ENCODE data around the gene GALNTL6. TPM values are rescaled to one million over a fixed set of nuclear protein-coding genes. Genes with fewer than 3 reads are reported as not detected.

GALNTL6 gene
- total RNA-seq, 4 donors from 2014 or later: 0.82 to 0.95 TPM; not detected in 2

DNA sequence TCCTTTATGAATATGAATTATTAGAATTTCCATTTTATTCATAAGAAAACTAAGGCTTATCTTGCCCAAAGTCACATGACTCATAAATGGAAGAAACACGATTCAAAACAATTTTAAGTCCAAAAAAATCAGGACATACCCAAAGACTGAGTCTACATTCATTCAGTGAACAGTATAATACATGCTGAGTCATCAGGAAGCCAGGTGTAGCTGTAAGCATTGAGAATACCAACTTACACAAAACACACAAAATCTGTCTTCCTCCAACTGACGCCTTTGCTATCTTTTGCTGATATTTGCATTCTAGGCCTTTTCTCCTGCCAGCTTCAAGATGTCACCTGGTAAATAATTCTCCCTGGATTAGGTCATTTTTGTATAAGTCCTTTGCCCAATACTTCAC is 835.3 kb downstream of the GALNTL6 start:
- intact Hi-C loops (cut with DNase I; ENCODE audit: low total_unique reads): no loop called here
- in situ Hi-C loops (cut with MboI; ENCODE audit: low pct_ligation_motif_present in 1 of 4, low pct_unique_long_range_greater_than_20kb in 1 of 4, low sequenced_read_pairs in 3 of 4): no loop called here
- no peak for DNase-seq
- H3K4me1 ChIP-seq: peaks cover 0 to 16% (median 4%) of the 10 kb centered on the region in 4 donors
- no peaks in the 10 kb centered on the region for H3K36me3 ChIP-seq
- no peak for TF ChIP-seq POLR2AphosphoS5 (IDR thresholded peaks at IDR 0.05)
- TF ChIP-seq POLR2A (IDR thresholded peaks at IDR 0.05): no peak
- TF ChIP-seq, protein P1, sequence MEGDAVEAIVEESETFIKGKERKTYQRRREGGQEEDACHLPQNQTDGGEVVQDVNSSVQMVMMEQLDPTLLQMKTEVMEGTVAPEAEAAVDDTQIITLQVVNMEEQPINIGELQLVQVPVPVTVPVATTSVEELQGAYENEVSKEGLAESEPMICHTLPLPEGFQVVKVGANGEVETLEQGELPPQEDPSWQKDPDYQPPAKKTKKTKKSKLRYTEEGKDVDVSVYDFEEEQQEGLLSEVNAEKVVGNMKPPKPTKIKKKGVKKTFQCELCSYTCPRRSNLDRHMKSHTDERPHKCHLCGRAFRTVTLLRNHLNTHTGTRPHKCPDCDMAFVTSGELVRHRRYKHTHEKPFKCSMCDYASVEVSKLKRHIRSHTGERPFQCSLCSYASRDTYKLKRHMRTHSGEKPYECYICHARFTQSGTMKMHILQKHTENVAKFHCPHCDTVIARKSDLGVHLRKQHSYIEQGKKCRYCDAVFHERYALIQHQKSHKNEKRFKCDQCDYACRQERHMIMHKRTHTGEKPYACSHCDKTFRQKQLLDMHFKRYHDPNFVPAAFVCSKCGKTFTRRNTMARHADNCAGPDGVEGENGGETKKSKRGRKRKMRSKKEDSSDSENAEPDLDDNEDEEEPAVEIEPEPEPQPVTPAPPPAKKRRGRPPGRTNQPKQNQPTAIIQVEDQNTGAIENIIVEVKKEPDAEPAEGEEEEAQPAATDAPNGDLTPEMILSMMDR (IDR thresholded peaks at IDR 0.05): no peak
- no peak for TF ChIP-seq EP300 (IDR thresholded peaks at IDR 0.05; ENCODE audit: low read depth)
- H3K27me3 ChIP-seq: no peaks in the 10 kb centered on the region
- no peak overlapping the region for H3K4me3 ChIP-seq
- H3K9me3 ChIP-seq: no peaks in the 10 kb centered on the region
- WGBS, 2 donors (ENCODE audit: low coverage in 1 of 2): 64 to 67% methylated on average over 1 to 2 of the region's 2 CpGs
- no peak overlapping the region for H3K27ac ChIP-seq

DNA sequence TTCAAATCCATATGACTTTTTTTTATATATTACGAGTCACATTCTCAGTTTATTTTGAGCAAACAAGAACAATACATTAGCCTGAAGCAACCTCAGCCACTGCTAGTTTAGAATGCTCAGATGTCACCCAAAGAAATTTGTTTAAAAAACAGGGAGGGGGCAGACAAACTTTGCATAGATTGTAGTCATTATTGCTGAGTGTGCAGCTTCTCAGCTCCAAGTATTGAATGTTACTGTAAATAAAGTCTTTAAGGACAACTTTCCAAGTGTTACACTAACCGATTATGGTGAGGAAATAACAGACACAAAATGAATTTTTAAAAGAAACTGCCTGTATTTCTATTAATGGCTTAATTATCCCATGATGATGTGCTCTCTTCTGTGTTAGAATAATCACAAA is 835.9 kb downstream of the GALNTL6 start:
- no peak overlapping the region for H3K27ac ChIP-seq
- in situ Hi-C loops (cut with MboI; ENCODE audit: low pct_ligation_motif_present in 1 of 4, low pct_unique_long_range_greater_than_20kb in 1 of 4, low sequenced_read_pairs in 3 of 4): no loop called here
- peaks cover 0 to 16% (median 4%) of the 10 kb centered on the region in 4 donors for H3K4me1 ChIP-seq
- 62 to 73% methylated on average over 2 of the region's 2 CpGs for WGBS, 2 donors (ENCODE audit: low coverage in 1 of 2)
- no peaks in the 10 kb centered on the region for H3K27me3 ChIP-seq
- H3K9me3 ChIP-seq: no peaks in the 10 kb centered on the region
- H3K4me3 ChIP-seq: no peak overlapping the region
- no peaks in the 10 kb centered on the region for H3K36me3 ChIP-seq
- TF ChIP-seq EP300 (IDR thresholded peaks at IDR 0.05; ENCODE audit: low read depth) (no peak), POLR2AphosphoS5 (IDR thresholded peaks at IDR 0.05) (no peak), POLR2A (IDR thresholded peaks at IDR 0.05) (no peak)
- TF ChIP-seq, protein P1 (IDR thresholded peaks at IDR 0.05): no peak
- intact Hi-C loops (cut with DNase I; ENCODE audit: low total_unique reads): no loop called here
- no peak for DNase-seq

DNA sequence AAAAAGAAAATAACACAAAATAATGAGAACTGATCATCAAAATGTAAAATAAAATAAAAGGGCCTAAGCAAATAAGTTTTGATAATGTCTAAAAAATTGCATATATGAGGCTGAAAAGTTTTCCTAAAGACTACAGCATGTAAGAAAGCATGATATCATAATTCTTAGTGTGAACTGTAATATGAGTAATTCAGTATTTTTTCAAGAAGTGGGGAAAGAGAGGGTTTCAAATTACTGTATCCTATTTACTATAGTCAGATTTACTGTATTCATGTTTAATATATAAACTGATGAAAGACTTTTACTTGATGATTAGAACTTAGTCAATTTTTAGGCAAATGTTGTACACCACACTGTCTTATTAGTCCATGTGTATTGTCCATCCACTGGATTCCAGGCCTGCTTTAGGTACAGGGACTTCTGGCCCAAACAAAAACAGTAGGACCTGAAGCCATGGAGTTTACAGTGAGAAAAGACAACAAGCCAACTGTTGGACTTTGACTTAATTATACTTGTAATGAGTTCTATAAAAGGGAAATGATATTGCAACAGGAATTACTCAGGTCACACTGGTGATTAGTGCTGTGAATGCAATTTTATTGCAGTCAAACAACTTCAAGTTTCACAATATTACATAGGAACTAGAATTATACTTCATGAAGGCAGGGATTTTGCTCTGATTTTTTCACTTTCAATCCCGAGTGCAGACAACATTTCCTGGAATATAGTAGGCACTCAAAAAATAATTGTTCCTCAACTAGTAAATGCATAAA is 837.7 kb downstream of the GALNTL6 start:
- Histone ChIP-seq H3K27me3 (no peaks in the 10 kb centered on the region), H3K4me1 (peaks cover 0 to 16% (median 4%) of the 10 kb centered on the region in 4 donors), H3K36me3 (no peaks in the 10 kb centered on the region), H3K4me3 (no peak overlapping the region), H3K27ac (peak overlapping the region; percentile 34 to 62 (median 42)), H3K9me3 (no peaks in the 10 kb centered on the region)
- intact Hi-C loops (cut with DNase I; ENCODE audit: low total_unique reads) (no loop called here), in situ Hi-C loops (cut with MboI; ENCODE audit: low pct_ligation_motif_present in 1 of 4, low pct_unique_long_range_greater_than_20kb in 1 of 4, low sequenced_read_pairs in 3 of 4) (no loop called here)
- no peak for DNase-seq
- TF ChIP-seq, protein P1 (IDR thresholded peaks at IDR 0.05): no peak
- peak in 1 of 3 donors; percentile 33 for TF ChIP-seq POLR2AphosphoS5 (IDR thresholded peaks at IDR 0.05)
- 20 to 43% methylated on average over 1 of the region's 1 CpG for WGBS, 2 donors (ENCODE audit: low coverage in 1 of 2)

DNA sequence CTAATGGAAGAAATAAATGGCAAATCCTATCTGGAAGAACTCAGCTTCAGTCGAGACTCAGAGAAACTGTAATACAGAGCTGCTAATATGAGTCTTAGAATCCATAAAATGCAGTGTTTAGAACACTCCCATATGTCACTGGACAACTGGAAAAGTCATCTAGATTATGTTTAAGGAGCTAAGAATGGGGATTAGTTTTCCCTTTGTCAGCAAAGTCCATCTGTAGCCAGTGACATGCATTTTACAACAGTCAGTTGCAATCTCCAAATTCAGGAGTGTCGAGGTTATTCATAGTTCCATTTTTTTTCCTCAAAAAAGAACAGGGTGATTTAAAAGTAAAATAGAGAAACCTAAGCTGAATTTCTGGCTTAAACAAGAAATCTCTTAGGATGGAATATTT is 838.8 kb downstream of the GALNTL6 start:
- TF ChIP-seq POLR2AphosphoS5 (IDR thresholded peaks at IDR 0.05): no peak
- WGBS, 2 donors (ENCODE audit: low coverage in 1 of 2): 71 to 75% methylated on average over 2 of the region's 2 CpGs
- no peak for DNase-seq
- Histone ChIP-seq H3K27ac (peak overlapping the region in 3 of 4 donors; percentile 34 to 62 (median 42)), H3K9me3 (no peaks in the 10 kb centered on the region), H3K4me3 (no peak overlapping the region), H3K36me3 (no peaks in the 10 kb centered on the region), H3K27me3 (no peaks in the 10 kb centered on the region), H3K4me1 (peaks cover 0 to 16% (median 4%) of the 10 kb centered on the region in 4 donors)
- in situ Hi-C loops (cut with MboI; ENCODE audit: low pct_ligation_motif_present in 1 of 4, low pct_unique_long_range_greater_than_20kb in 1 of 4, low sequenced_read_pairs in 3 of 4) (no loop called here), intact Hi-C loops (cut with DNase I; ENCODE audit: low total_unique reads) (no loop called here)
